K562 (cell line): Measurements from ENCODE around the gene GZMM. TPM values are rescaled to one million over a fixed set of nuclear protein-coding genes. Genes with fewer than 3 reads are reported as not detected.

ENCODE experiments used
- ATAC-seq: fragments of 200-7000 bp; cut with Tn5 transposase; 3 replicates; pipeline ENCODE4 v1.9.1; 2020; ENCODE audit warnings: moderate library complexity
- BruUV-seq: library from RNA; stranded (reverse); fragments of 400-500 nt; replicated peaks from 2 replicates; lab custom pipeline; 2021; lab: Mats Ljungman, UMichigan
- CTCF ChIA-PET: fragments of 300-600 bp; formaldehyde crosslinking; extraction: SDS; loops from one replicate; lab custom pipeline; 2021; ENCODE audit warnings: low intra/inter-chr PET ratio; lab: Yijun Ruan, JAX
- POLR2A ChIA-PET: fragments of 300-600, 350-650 bp; sonication (Branson Sonifier 250); formaldehyde crosslinking; extraction: SDS; loops from one replicate; lab custom pipeline; 2021; ENCODE audit warnings: antibody characterized with exemption, inconsistent platforms; lab: Yijun Ruan, JAX
- DNase-seq, 4 experiments: peaks; one replicate each; pipeline versions ENCODE4 v3.0.0 to v3.0.0-alpha.2; 2011 to 2018; ENCODE audit warnings: low spot score in 3 of 4, mixed read lengths in 3 of 4; ENCODE audit errors: extremely low read depth in 1 of 4
- FAIRE-seq: peaks from 2 replicates; lab custom pipeline; 2011; peaks lifted over from hg19 to GRCh38; lab: Jason Lieb, UNC
- H2AFZ ChIP-seq: 2 replicates; pipeline ENCODE4 v1.6.0; 2011; ENCODE audit warnings: low read depth, low read length, control low read depth, inconsistent platforms
- H3K27ac ChIP-seq: fragments of 200-600 bp; 3 replicates; pipeline ENCODE4 v1.8.0; 2011; ENCODE audit warnings: low read depth, mild to moderate bottlenecking, control low read depth, inconsistent platforms, low read length, moderate library complexity, mixed read lengths; ENCODE audit errors: extremely low read depth
- H3K27me3 ChIP-seq, 2 experiments: fragments of 300-600 bp in 1 of 2; 2 replicates in 1 of 2; 3 replicates in 1 of 2; pipeline versions ENCODE4 v1.6.0 to v1.8.0; 2011; ENCODE audit warnings: inconsistent platforms in 2 of 2, low read length in 2 of 2, mild to moderate bottlenecking in 1 of 2, mixed read lengths in 1 of 2, moderate library complexity in 1 of 2; ENCODE audit not compliant: control insufficient read depth in 2 of 2, insufficient read depth in 2 of 2
- H3K36me3 ChIP-seq: fragments of 300-600 bp; 3 replicates; pipeline ENCODE4 v1.8.0; 2011; ENCODE audit warnings: mild to moderate bottlenecking, low read length, inconsistent platforms; ENCODE audit not compliant: control insufficient read depth, insufficient read depth
- H3K4me1 ChIP-seq, 2 experiments: fragments of 200-600 bp in 1 of 2; replicated peaks in 1 of 2; 2 replicates in 1 of 2; 3 replicates in 1 of 2; pipeline versions ENCODE4 v1.5.1 to v1.8.0; 2011; ENCODE audit warnings: inconsistent platforms in 2 of 2, low read length in 2 of 2, mild to moderate bottlenecking in 1 of 2, mixed read lengths in 1 of 2, moderate library complexity in 1 of 2; ENCODE audit not compliant: control insufficient read depth in 2 of 2, insufficient read depth in 2 of 2
- H3K4me2 ChIP-seq: 2 replicates; pipeline ENCODE4 v1.6.1; 2011; ENCODE audit warnings: low read length, control low read depth, inconsistent platforms, mixed read lengths; ENCODE audit not compliant: insufficient read depth
- H3K4me3 ChIP-seq: fragments of 200-600 bp; sonication (generic), shearing (Covaris generic); 2 replicates; pipeline ENCODE4 v1.5.1; 2016; ENCODE audit warnings: control low read depth, inconsistent platforms
- H3K79me2 ChIP-seq: fragments of 200-600 bp; 3 replicates; pipeline ENCODE4 v1.8.0; 2011; ENCODE audit warnings: low read length, inconsistent platforms; ENCODE audit not compliant: control insufficient read depth, insufficient read depth
- H3K9ac ChIP-seq, 2 experiments: 2 replicates each; pipeline versions ENCODE4 v1.6.0 to v1.6.1; 2011; ENCODE audit warnings: low read depth in 2 of 2, low read length in 2 of 2, control low read depth in 1 of 2, inconsistent platforms in 1 of 2, mild to moderate bottlenecking in 1 of 2, mixed read lengths in 1 of 2; ENCODE audit not compliant: insufficient read depth in 1 of 2
- H3K9me1 ChIP-seq: one replicate; pipeline ENCODE4 v1.6.0; 2011; ENCODE audit warnings: inconsistent platforms, mild to moderate bottlenecking, low read length, moderate library complexity; ENCODE audit not compliant: control insufficient read depth, insufficient read depth
- H3K9me3 ChIP-seq: replicated peaks from 2 replicates; pipeline ENCODE4 v1.5.1; 2011; ENCODE audit warnings: low read depth, low read length, inconsistent platforms; ENCODE audit not compliant: control insufficient read depth, insufficient read depth
- H4K20me1 ChIP-seq: replicated peaks from 2 replicates; pipeline ENCODE4 v1.6.1; 2011; ENCODE audit warnings: low read length, inconsistent platforms, mixed read lengths; ENCODE audit not compliant: control insufficient read depth, insufficient read depth
- EHMT2 ChIP-seq: fragments of 450-650 bp; IDR thresholded peaks from 2 replicates; pipeline ENCODE4 v1.6.1; 2018; ENCODE audit warnings: antibody characterized with exemption
- KDM2B ChIP-seq: fragments of 250-450 bp; sonication (Bioruptor Pico); IDR thresholded peaks from 2 replicates; pipeline ENCODE4 v1.8.0; 2021; ENCODE audit warnings: mild to moderate bottlenecking, moderate library complexity
- NR2F6 ChIP-seq: fragments of 450-650 bp; formaldehyde crosslinking; IDR thresholded peaks from 2 replicates; pipeline ENCODE4 v1.4.0; 2020; ENCODE audit warnings: mild to moderate bottlenecking
- POLR2G ChIP-seq: fragments of 200-400 bp; formaldehyde crosslinking; IDR thresholded peaks from 2 replicates; pipeline ENCODE4 v1.6.1; 2017; ENCODE audit warnings: low read depth, mild to moderate bottlenecking, antibody characterized with exemption, low read length, moderate library complexity
- POLR2H ChIP-seq: IDR thresholded peaks from 2 replicates; pipeline ENCODE4 v1.6.1; 2016; ENCODE audit warnings: missing genetic modification characterization, low read depth, mild to moderate bottlenecking, control low read depth, missing compliant biosample characterization, moderate library complexity
- VEZF1 ChIP-seq: fragments of 200-800 bp; sonication (Bioruptor generic); IDR thresholded peaks from 2 replicates; pipeline ENCODE4 v1.6.1; 2017; ENCODE audit warnings: missing genetic modification characterization, missing compliant biosample characterization
- ZBTB7A ChIP-seq: IDR thresholded peaks from 2 replicates; pipeline ENCODE4 v1.6.1; 2011; ENCODE audit warnings: low read depth, mild to moderate bottlenecking, low read length, moderate library complexity, borderline replicate concordance; ENCODE audit not compliant: control insufficient read depth
- ZMIZ1 ChIP-seq, 2 experiments: fragments of 150-350 bp in 1 of 2; IDR thresholded peaks; 2 replicates each; pipeline ENCODE4 v1.6.1; 2012 to 2016; ENCODE audit warnings: low read depth in 2 of 2, low read length in 2 of 2, mild to moderate bottlenecking in 1 of 2, moderate library complexity in 1 of 2
- ZNF699 ChIP-seq: fragments of 250-450 bp; sonication (Bioruptor Pico); IDR thresholded peaks from 2 replicates; pipeline ENCODE4 v1.8.0; 2021; ENCODE audit warnings: mild to moderate bottlenecking, moderate library complexity; ENCODE audit not compliant: insufficient replicate concordance
- WGBS: fragments of 100-300 bp; shearing (Covaris generic); methylation state at CpG from one replicate; pipeline ENCODE4 v1.1.6; 2016; ENCODE audit warnings: low coverage, mixed read lengths; ENCODE audit not compliant: insufficient coverage; ENCODE audit errors: missing lambda C conversion rate; 5-methylcytosine and 5-hydroxymethylcytosine counted together
- in situ Hi-C: fragments of 300-500 bp; cut with MboI; formaldehyde crosslinking; loops from 4 replicates; pipeline ENCODE4 v1.15.0; 2018; ENCODE audit warnings: inconsistent platforms, mixed read lengths
- intact Hi-C: fragments of 100-400 bp; cut with micrococcal nuclease; formaldehyde crosslinking; loops from 2 replicates; pipeline ENCODE4 v1.14.2; 2022
- polyA plus RNA-seq, 8 experiments: library from polyadenylated mRNA; depleted of rRNA in 4 of 8; stranded (reverse) in 5 of 8; unstranded in 3 of 8; fragments of >200 nt; fragmentation: Nextera tagmentation in 2 of 8; fragmentation: Illumina TruSeq in 1 of 8; extraction: Ambion mirVana in 2 of 8; extraction: Trizol in 1 of 8; gene quantifications; 2 replicates each; pipeline versions ENCODE4 v1.2.1 to v1.2.3, GENCODE V29; 2011 to 2014; ENCODE audit warnings: inconsistent platforms in 1 of 8, missing spikeins in 1 of 8
- total RNA-seq, 7 experiments: library from RNA; depleted of rRNA in 6 of 7; stranded (reverse); fragments of >200 nt in 6 of 7; fragmentation: Illumina TruSeq in 2 of 7; extraction: Trizol in 2 of 7; gene quantifications; 2 replicates each; pipeline versions ENCODE4 v1.2.1 to v1.2.3, GENCODE V29; 2011 to 2021; ENCODE audit warnings: low replicate concordance in 1 of 7
- TF ChIP-seq, protein P1 (sequence below): fragments of 250-450 bp; sonication (Bioruptor Pico); IDR thresholded peaks from 2 replicates; pipeline ENCODE4 v1.4.0; 2020; ENCODE audit warnings: borderline replicate concordance

The GZMM gene
- total and polyA plus RNA-seq, 9 of the 15 experiments (the other 6 are each of a cell fraction or from before 2014, with no cell fraction given): 0.08 to 2.6 (median 0.70) TPM; not detected in 2

DNA sequence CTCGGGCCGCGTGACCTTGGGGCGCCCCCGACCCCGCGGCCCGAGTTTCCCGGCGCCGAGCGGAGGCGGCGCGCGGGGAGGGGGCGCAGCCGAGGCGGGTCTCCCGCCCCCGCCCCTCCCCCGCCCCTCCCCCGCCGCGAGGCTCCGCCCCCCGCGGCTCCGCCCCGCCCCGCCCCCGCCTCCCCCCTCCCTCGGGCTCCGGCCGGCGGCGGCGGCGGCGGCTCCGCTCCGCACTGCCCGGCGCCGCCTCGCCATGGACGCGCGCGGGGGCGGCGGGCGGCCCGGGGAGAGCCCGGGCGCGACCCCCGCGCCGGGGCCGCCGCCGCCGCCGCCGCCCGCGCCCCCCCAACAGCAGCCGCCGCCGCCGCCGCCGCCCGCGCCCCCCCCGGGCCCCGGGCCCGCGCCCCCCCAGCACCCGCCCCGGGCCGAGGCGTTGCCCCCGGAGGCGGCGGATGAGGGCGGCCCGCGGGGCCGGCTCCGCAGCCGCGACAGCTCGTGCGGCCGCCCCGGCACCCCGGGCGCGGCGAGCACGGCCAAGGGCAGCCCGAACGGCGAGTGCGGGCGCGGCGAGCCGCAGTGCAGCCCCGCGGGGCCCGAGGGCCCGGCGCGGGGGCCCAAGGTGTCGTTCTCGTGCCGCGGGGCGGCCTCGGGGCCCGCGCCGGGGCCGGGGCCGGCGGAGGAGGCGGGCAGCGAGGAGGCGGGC is 46.0 kb downstream of the GZMM start, which contains the start of gene HCN2:
Gene HCN2, plus strand, starts transcription at position 189 of the 703 bp plus-strand sequence. Its CDS starts 65 bp downstream, at position 254.
- in situ Hi-C loops (no loop called here), intact Hi-C loops (loop anchor here (10.0 kb wide), 2 partner anchors 55 to 145 kb away; partner anchors contain the start of gene CDC34)
- ATAC-seq (0 out of 3 replicates have a peak, but pooled peaks have one; percentile 9), FAIRE-seq (no peak), DNase-seq (peak; percentile 21 to 83 (median 78))
- ChIA-PET CTCF (no interaction called here), POLR2A (interaction anchor here (0.9 kb wide), 1 partner anchor 15 kb away, joined by 4 read pairs; no protein-coding TSS in a partner anchor)
- Histone ChIP-seq H3K9me1 (no peaks in the 10 kb centered on the region), H2AFZ (no peak within 1 kb of the TSS), H3K4me3 (peak within 1 kb of the TSS; percentile 34), H3K27me3 (peaks cover 5 to 22% of the 10 kb centered on the region in 2 experiments; a peak in 3 of 5 replicates), H3K4me2 (peak within 1 kb of the TSS; percentile 53), H3K4me1 (peaks cover 3 to 82% of the 10 kb centered on the region in 2 experiments; a peak in 3 of 5 replicates), H3K9me3 (no peaks in the 10 kb centered on the region), H3K36me3 (no peaks in the 10 kb centered on the region), H3K79me2 (no peaks in the 10 kb centered on the region), H4K20me1 (peaks cover 17% of the 10 kb centered on the region; the same call in 1 of the 2 replicates), H3K27ac (peak within 1 kb of the TSS; percentile 47; the same call in 2 of the 3 replicates), H3K9ac (peak within 1 kb of the TSS in 1 of 2 experiments; percentile 83; a peak in 3 of 4 replicates)
- BruUV-seq: no TSS peak
- WGBS: 0% methylated on average over 2 of the region's 132 CpGs
- TF ChIP-seq, protein P1, sequence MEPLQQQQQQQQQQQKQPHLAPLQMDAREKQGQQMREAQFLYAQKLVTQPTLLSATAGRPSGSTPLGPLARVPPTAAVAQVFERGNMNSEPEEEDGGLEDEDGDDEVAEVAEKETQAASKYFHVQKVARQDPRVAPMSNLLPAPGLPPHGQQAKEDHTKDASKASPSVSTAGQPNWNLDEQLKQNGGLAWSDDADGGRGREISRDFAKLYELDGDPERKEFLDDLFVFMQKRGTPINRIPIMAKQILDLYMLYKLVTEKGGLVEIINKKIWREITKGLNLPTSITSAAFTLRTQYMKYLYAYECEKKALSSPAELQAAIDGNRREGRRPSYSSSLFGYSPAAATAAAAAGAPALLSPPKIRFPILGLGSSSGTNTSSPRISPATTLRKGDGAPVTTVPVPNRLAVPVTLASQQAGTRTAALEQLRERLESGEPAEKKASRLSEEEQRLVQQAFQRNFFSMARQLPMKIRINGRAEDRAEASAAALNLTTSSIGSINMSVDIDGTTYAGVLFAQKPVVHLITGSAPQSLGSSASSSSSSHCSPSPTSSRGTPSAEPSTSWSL: no peak
- no peak for TF ChIP-seq ZNF699 (CRISPR knock-in tag)
- TF ChIP-seq ZMIZ1 (IDR thresholded peaks at IDR 0.05; ENCODE audit: low read depth in 2 of 2, low read length in 2 of 2): no peak
- TF ChIP-seq ZBTB7A: peak; percentile 52; the same call in 1 of the 2 replicates
- TF ChIP-seq EHMT2: no peak
- TF ChIP-seq POLR2G: 0 out of 2 replicates have a peak, but pooled peaks have one; percentile 5
- TF ChIP-seq NR2F6 (CRISPR knock-in tag): no peak
- TF ChIP-seq POLR2H: no peak
- TF ChIP-seq VEZF1 (CRISPR knock-in tag): peak; percentile 80
- no peak for TF ChIP-seq KDM2B (CRISPR knock-in tag)
